ENCODE results near the gene CDC45. TPM values are rescaled to one million over a fixed set of nuclear protein-coding genes. Genes with fewer than 3 reads are reported as not detected.

The CDC45 gene
- total and polyA plus RNA-seq, 2 donors from 2014 or later = 0.32 to 1.1 TPM

- Histone ChIP-seq H3K27ac (ENCODE audit: low read depth in 2 of 2, low read length in 2 of 2) (no peak overlapping the region), H3K4me1 (ENCODE audit: control insufficient read depth in 2 of 3, insufficient read depth in 2 of 3, low read depth in 1 of 3, low read length in 3 of 3) (no peaks in the 10 kb centered on the region), H3K36me3 (ENCODE audit: control insufficient read depth in 2 of 3, insufficient read depth in 3 of 3, low read length in 3 of 3) (no peaks in the 10 kb centered on the region), H3K9me3 (ENCODE audit: control insufficient read depth in 2 of 3, insufficient read depth in 1 of 3, low read length in 3 of 3) (no peaks in the 10 kb centered on the region), H3K27me3 (ENCODE audit: control insufficient read depth, insufficient read depth, low read length) (no peaks in the 10 kb centered on the region), H3K9ac (ENCODE audit: low read length in 3 of 3) (no peak overlapping the region), H3K4me3 (ENCODE audit: low read length in 3 of 3) (no peak overlapping the region)
- TF ChIP-seq CTCF (IDR thresholded peaks at IDR 0.05; ENCODE audit: borderline replicate concordance, extremely low read depth, insufficient read depth) = peak; percentile 24
- peak in 1 of 5 donors; percentile 49 for DNase-seq
- intact Hi-C loops (cut with DNase I) = loop anchor here (10.0 kb wide), 1 partner anchor 129 kb away; no protein-coding TSS in a partner anchor
- no peak for FAIRE-seq
These were observed 16.0 kb downstream of the CDC45 start for GRCh38 chr22:19495562-19496323.

GRCh38 chr22:19496324-19496630 lies 16.6 kb downstream of the CDC45 start:
- no peak overlapping the region for H3K4me3 ChIP-seq (ENCODE audit: low read length in 3 of 3)
- H3K4me1 ChIP-seq (ENCODE audit: control insufficient read depth in 2 of 3, insufficient read depth in 2 of 3, low read depth in 1 of 3, low read length in 3 of 3) = no peaks in the 10 kb centered on the region
- FAIRE-seq = no peak
- no peak overlapping the region for H3K9ac ChIP-seq (ENCODE audit: low read length in 3 of 3)
- intact Hi-C loops (cut with DNase I) = loop anchor here (10.0 kb wide), 1 partner anchor 129 kb away; no protein-coding TSS in a partner anchor
- H3K9me3 ChIP-seq (ENCODE audit: control insufficient read depth in 2 of 3, insufficient read depth in 1 of 3, low read length in 3 of 3) = no peaks in the 10 kb centered on the region
- H3K36me3 ChIP-seq (ENCODE audit: control insufficient read depth in 2 of 3, insufficient read depth in 3 of 3, low read length in 3 of 3) = no peaks in the 10 kb centered on the region
- no peak overlapping the region for H3K27ac ChIP-seq (ENCODE audit: low read depth in 2 of 2, low read length in 2 of 2)
- TF ChIP-seq CTCF (IDR thresholded peaks at IDR 0.05; ENCODE audit: borderline replicate concordance, extremely low read depth, insufficient read depth) = no peak
- no peak for DNase-seq
- no peaks in the 10 kb centered on the region for H3K27me3 ChIP-seq (ENCODE audit: control insufficient read depth, insufficient read depth, low read length)

GRCh38 chr22:19497245-19497644 lies 17.5 kb downstream of the CDC45 start:
- Histone ChIP-seq H3K9me3 (ENCODE audit: control insufficient read depth in 2 of 3, insufficient read depth in 1 of 3, low read length in 3 of 3) (no peaks in the 10 kb centered on the region), H3K4me1 (ENCODE audit: control insufficient read depth in 2 of 3, insufficient read depth in 2 of 3, low read depth in 1 of 3, low read length in 3 of 3) (no peaks in the 10 kb centered on the region), H3K9ac (ENCODE audit: low read length in 3 of 3) (no peak overlapping the region), H3K36me3 (ENCODE audit: control insufficient read depth in 2 of 3, insufficient read depth in 3 of 3, low read length in 3 of 3) (no peaks in the 10 kb centered on the region), H3K27me3 (ENCODE audit: control insufficient read depth, insufficient read depth, low read length) (no peaks in the 10 kb centered on the region), H3K4me3 (ENCODE audit: low read length in 3 of 3) (no peak overlapping the region), H3K27ac (ENCODE audit: low read depth in 2 of 2, low read length in 2 of 2) (no peak overlapping the region)
- TF ChIP-seq CTCF (IDR thresholded peaks at IDR 0.05; ENCODE audit: borderline replicate concordance, extremely low read depth, insufficient read depth) = no peak
- DNase-seq (peak in 3 of 5 donors; percentile 53 to 74 (median 55)), FAIRE-seq (no peak)
- intact Hi-C loops (cut with DNase I) = loop anchor here (10.0 kb wide), 1 partner anchor 128 kb away; no protein-coding TSS in a partner anchor

Measured in kidney (tissue), 14 donors.